Globus pallidus (tissue), 1 donor: ENCODE data around the gene CTAGE6.
"Not testable (repeated sequence)": the region's sequence is repeated elsewhere in the genome, so short reads cannot be mapped to it uniquely, and the experiment has no call there.

Experiments used
- DNase-seq: peaks from one replicate; pipeline ENCODE4 v3.0.0-alpha.2; 2015; ENCODE audit warnings: low spot score

The CTAGE6 gene

DNA sequence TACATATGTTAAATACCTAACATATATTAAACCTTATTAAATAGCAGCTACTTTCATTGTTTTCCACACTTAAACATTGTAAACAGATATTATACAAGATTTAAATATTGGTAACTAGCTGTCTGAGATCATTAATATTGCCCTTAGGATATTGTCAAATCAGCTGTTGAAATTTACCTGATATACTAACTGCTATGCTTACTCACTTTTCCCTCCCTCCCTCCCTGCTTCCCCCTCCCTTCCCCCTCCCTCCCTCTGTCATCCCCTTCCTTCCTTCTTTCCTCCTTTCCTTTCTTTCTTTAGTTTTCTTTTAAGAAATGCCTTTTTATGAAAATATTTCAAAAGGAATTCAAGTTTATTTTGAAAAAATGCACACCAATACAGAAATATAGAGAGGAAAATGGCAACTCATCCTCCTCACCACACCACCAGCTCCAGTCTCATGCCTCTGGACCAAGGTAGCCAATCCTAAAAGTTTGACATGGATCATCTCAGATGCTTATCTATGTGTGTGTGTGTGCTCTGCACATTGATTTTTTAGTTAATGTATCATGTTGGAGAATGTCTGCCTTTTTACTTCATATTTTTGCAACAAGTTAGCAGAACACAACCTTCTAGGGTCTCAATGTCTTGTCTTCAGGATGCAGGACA is 41.8 kb downstream of the CTAGE6 start:
- not testable (repeated sequence) for DNase-seq

DNA sequence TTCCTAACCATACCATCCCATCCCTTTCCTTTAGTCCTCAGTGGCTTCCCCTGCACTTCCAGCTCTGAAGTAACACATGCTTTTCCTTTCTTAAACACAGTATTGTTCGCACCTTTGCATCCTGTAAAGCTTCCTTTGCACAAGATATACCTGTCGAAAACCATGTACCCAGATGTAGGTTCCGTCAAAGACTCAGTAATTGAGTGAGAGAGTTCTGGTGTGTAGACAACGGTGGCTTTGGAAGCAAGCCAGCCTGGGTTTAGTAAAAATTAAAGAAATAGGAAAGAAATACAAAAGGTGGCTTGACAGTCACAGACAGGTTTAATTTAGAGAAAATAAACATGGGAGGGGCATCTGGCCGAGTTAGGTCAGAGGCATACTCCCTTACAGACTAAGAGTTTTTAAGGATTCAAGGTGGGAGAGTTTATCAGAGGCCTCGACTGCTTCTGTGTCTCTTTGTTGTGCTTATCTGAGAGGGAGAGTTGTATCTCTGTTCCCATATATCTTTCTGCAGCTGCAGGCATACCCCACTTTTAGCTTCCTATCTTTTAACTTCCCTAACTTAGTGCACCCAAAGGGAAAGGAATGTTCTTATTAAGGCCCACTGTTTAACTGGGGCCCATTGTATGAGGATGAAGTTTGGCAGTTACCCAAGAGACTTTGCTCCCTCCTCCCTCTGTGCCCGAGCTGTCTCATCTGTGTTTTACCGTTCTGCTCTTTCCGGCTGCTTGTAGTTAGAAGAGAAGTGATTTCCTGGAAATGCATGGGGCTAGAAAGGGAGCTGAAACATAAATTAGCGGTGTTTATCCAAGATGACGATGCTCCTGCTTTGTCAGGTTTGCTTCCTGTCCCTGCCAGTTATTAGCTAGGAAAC is 42.7 kb downstream of the CTAGE6 start:
- DNase-seq = not testable (repeated sequence)

DNA sequence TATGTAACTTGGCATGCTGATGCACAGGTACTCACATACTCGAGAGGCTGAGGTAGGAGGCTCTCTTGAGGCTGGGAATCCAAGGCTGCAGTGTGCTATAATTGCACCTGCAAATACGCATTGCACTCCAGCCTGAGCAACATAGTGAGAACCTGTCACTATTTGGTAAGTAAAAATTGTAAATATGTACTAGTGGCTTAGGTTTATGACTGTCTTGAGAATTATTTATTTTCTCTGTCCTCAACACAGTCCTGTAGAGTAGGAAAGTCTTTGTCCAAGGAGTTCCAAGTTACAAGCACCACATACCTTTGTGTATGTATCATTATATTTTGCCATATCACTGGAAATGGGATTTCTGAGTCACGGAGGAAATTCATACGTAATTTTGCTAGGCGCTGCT is 45.1 kb downstream of the CTAGE6 start:
- DNase-seq = not testable (repeated sequence)

DNA sequence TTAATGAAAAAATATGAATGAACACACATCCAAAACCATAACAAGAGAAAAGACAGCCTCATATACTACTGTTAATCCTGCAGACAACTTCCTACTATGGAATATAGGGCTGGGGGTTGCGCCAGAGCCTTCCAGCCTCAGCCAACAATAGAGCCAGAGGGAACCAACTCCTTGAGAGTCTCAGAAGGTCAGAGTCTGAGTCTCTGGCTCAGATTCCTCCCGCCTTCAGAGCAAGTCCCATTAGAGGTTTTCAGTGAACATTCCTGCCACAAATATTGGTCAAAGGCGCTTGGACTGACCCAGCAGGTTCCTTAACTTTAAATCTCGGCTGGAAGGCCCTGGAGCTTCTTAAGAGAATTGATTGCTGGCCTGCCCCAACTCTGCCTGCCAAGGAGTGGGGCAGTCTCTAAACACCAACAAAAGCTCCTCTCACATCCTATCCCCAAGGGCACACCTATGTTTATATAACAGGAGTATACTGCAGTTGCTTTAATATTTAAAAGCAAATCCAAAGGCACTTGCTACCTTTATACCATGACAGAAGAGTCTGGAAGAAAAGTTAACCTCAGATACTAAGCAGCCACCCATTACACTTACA is 45.7 kb downstream of the CTAGE6 start:
- not testable (repeated sequence) for DNase-seq

DNA sequence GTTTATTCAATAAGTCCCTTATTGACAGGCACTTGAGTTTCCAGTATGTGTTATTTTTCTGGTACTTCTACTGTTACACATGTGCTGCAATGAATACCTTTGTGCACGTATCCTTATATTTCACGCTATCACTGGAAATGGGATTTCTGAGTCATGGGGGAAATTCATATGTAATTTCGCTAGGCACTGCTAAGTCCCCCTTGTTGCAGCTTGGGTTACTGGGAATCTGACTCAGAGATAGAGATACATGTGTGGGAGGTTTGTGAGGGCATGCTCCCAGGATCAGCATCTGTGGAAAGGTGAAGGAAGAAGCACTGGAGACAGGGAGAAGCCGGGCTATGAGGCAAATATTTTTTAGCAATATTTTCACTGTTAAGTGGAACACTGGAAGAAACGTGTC is 47.6 kb downstream of the CTAGE6 start:
- DNase-seq = not testable (repeated sequence)
